Breast epithelium (tissue), 3 donors: ENCODE data around the gene PDK2.

Experiments used
- POLR2A ChIP-seq: fragments of 450-650 bp; IDR thresholded peaks from one replicate; pipeline ENCODE4 v1.6.1; 2016; ENCODE audit warnings: antibody characterized with exemption, mild to moderate bottlenecking, moderate library complexity
- POLR2AphosphoS5 ChIP-seq, 3 donors: sonication (generic); formaldehyde crosslinking; IDR thresholded peaks; one replicate each; pipeline ENCODE4 v1.6.1; 2017; ENCODE audit warnings: antibody characterized with exemption in 3 of 3
- TF ChIP-seq, protein P1 (sequence below), 3 donors: fragments of 450-650 bp; IDR thresholded peaks; one replicate each; pipeline ENCODE4 v1.5.1; 2016 to 2017; ENCODE audit warnings: antibody characterized with exemption in 3 of 3, mild to moderate bottlenecking in 3 of 3, moderate library complexity in 3 of 3

DNA sequence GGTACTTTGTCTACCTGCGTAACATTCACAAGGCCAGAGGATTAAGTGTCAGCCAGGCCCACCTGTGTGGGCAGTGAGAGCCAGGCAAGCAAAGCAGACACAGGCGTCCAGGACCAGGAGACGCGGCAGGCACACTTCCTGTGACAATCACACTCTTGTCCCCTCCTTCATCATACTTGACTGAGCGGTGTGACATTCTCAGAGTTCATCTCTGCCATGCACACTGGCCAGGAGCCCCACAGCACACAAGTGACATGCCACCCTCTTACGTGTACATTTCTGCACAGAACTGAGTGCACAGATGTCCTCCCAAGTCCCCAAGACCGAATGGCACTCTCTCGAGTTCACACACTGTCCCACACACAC lies 46.6 kb downstream of the PDK2 start:
- TF ChIP-seq, protein P1, sequence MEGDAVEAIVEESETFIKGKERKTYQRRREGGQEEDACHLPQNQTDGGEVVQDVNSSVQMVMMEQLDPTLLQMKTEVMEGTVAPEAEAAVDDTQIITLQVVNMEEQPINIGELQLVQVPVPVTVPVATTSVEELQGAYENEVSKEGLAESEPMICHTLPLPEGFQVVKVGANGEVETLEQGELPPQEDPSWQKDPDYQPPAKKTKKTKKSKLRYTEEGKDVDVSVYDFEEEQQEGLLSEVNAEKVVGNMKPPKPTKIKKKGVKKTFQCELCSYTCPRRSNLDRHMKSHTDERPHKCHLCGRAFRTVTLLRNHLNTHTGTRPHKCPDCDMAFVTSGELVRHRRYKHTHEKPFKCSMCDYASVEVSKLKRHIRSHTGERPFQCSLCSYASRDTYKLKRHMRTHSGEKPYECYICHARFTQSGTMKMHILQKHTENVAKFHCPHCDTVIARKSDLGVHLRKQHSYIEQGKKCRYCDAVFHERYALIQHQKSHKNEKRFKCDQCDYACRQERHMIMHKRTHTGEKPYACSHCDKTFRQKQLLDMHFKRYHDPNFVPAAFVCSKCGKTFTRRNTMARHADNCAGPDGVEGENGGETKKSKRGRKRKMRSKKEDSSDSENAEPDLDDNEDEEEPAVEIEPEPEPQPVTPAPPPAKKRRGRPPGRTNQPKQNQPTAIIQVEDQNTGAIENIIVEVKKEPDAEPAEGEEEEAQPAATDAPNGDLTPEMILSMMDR (IDR thresholded peaks at IDR 0.05) = no peak
- no peak for TF ChIP-seq POLR2AphosphoS5 (IDR thresholded peaks at IDR 0.05)
- no peak for TF ChIP-seq POLR2A
